HCT116 (cell line): Measurements from ENCODE around the gene FRMPD4. TPM values are rescaled to one million over a fixed set of nuclear protein-coding genes. Genes with fewer than 3 reads are reported as not detected.

Experiments
- ATAC-seq: fragments of 200-7000 bp; cut with Tn5 transposase; 2 replicates; pipeline ENCODE4 v1.9.1; 2020; ENCODE audit warnings: mild to moderate bottlenecking, moderate library complexity
- BruUV-seq: library from RNA; stranded (reverse); fragments of 400-500 nt; replicated peaks from 2 replicates; lab custom pipeline; 2021; lab: Mats Ljungman, UMichigan
- CTCF ChIA-PET: fragments of 300-600 bp; sonication (Branson Sonifier 250); formaldehyde crosslinking; loops from one replicate; lab custom pipeline; 2021; ENCODE audit warnings: antibody characterized with exemption; lab: Charles Lee
- POLR2A ChIA-PET: fragments of 300-600, 350-600 bp; sonication (Branson Sonifier 250); formaldehyde crosslinking; loops from one replicate; lab custom pipeline; 2021; ENCODE audit warnings: antibody characterized with exemption; lab: Charles Lee
- RAD21 ChIA-PET, 2 experiments: fragments of 300-600 bp; sonication (Branson Sonifier 250); formaldehyde crosslinking; loops; one replicate each; lab custom pipeline; 2023; ENCODE audit warnings: low total read pairs in 2 of 2; ENCODE audit not compliant: uncharacterized antibody in 2 of 2, unreplicated experiment in 2 of 2, low non-redundant PET in 1 of 2; lab: Charles Lee
- DNase-seq: peaks from one replicate; pipeline ENCODE4 v3.0.0-alpha.2; 2010; ENCODE audit warnings: low read depth, low spot score
- H2AFZ ChIP-seq: fragments of 200-600 bp; shearing (Covaris generic), sonication (generic); 2 replicates; pipeline ENCODE4 v1.6.1; 2017; ENCODE audit warnings: low read depth, mixed run types, mixed read lengths, antibody characterized with exemption, low read length; ENCODE audit not compliant: poor library complexity, severe bottlenecking
- H3K27ac ChIP-seq: 2 replicates; pipeline ENCODE4 v1.5.1; 2012; ENCODE audit warnings: low read depth, low read length
- H3K27me3 ChIP-seq: fragments of 200-600 bp; sonication (generic); 2 replicates; pipeline ENCODE4 v1.6.1; 2016; ENCODE audit warnings: mixed run types, low read length, mixed read lengths; ENCODE audit not compliant: insufficient read depth
- H3K36me3 ChIP-seq, 2 experiments: fragments of 200-500 bp in 1 of 2; fragments of 200-600 bp in 1 of 2; sonication (Bioruptor generic) in 1 of 2; sonication (generic) in 1 of 2; 2 replicates each; pipeline versions ENCODE4 v1.5.1 to v1.6.1; 2014 to 2016; ENCODE audit warnings: low read length in 2 of 2, inconsistent platforms in 1 of 2, mixed read lengths in 1 of 2, mixed run types in 1 of 2; ENCODE audit not compliant: insufficient read depth in 2 of 2, control insufficient read depth in 1 of 2
- H3K4me1 ChIP-seq, 2 experiments: fragments of 200-600 bp in 1 of 2; sonication (generic) in 1 of 2; 2 replicates each; pipeline versions ENCODE4 v1.5.1 to v1.6.1; 2012 to 2017; ENCODE audit warnings: low read length in 2 of 2, inconsistent platforms in 1 of 2, mild to moderate bottlenecking in 1 of 2, mixed read lengths in 1 of 2, mixed run types in 1 of 2, moderate library complexity in 1 of 2; ENCODE audit not compliant: insufficient read depth in 2 of 2, control insufficient read depth in 1 of 2
- H3K4me2 ChIP-seq: fragments of 200-600 bp; sonication (generic); 2 replicates; pipeline ENCODE4 v1.6.1; 2017; ENCODE audit warnings: mixed run types, low read length, mixed read lengths
- H3K4me3 ChIP-seq, 2 experiments: fragments of 200-600 bp in 1 of 2; sonication (generic) in 1 of 2; replicated peaks in 1 of 2; 2 replicates each; pipeline ENCODE4 v1.5.1; 2011 to 2016; ENCODE audit warnings: low read length in 2 of 2, control low read depth in 1 of 2, low read depth in 1 of 2, mild to moderate bottlenecking in 1 of 2, mixed read lengths in 1 of 2, mixed run types in 1 of 2
- H3K79me2 ChIP-seq: fragments of 200-600 bp; sonication (generic); 2 replicates; pipeline ENCODE4 v1.6.1; 2017; ENCODE audit warnings: mild to moderate bottlenecking, mixed run types, low read length, moderate library complexity, mixed read lengths; ENCODE audit not compliant: insufficient read depth
- H3K9ac ChIP-seq: fragments of 200-600 bp; sonication (generic); 2 replicates; pipeline ENCODE4 v1.6.1; 2016; ENCODE audit warnings: low read length, mixed read lengths
- H3K9me2 ChIP-seq: fragments of 200-600 bp; sonication (generic), shearing (Covaris generic); 2 replicates; pipeline ENCODE4 v1.6.1; 2017; ENCODE audit warnings: mixed run types, mild to moderate bottlenecking, moderate library complexity; ENCODE audit not compliant: insufficient read depth
- H3K9me3 ChIP-seq, 2 experiments: fragments of 200-500 bp in 1 of 2; fragments of 200-600 bp in 1 of 2; sonication (Bioruptor generic) in 1 of 2; sonication (generic) in 1 of 2; 2 replicates each; pipeline ENCODE4 v1.6.1; 2014 to 2017; ENCODE audit warnings: low read length in 2 of 2, mixed read lengths in 2 of 2, inconsistent platforms in 1 of 2, low read depth in 1 of 2, mild to moderate bottlenecking in 1 of 2, mixed run types in 1 of 2, moderate library complexity in 1 of 2; ENCODE audit not compliant: control insufficient read depth in 1 of 2, insufficient read depth in 1 of 2
- H4K20me1 ChIP-seq: fragments of 200-600 bp; sonication (generic), shearing (Covaris generic); 2 replicates; pipeline ENCODE4 v1.6.1; 2017; ENCODE audit warnings: mixed run types, mild to moderate bottlenecking, moderate library complexity; ENCODE audit not compliant: insufficient read depth
- EGR1 ChIP-seq: IDR thresholded peaks from 2 replicates; pipeline ENCODE4 v1.6.1; 2012; ENCODE audit warnings: low read depth
- EZH2 ChIP-seq: fragments of 200-600 bp; sonication (generic); IDR thresholded peaks from 2 replicates; pipeline ENCODE4 v1.6.1; 2017; ENCODE audit warnings: antibody characterized with exemption, mixed run types
- EZH2phosphoT487 ChIP-seq: fragments of 200-600 bp; IDR thresholded peaks from 2 replicates; pipeline ENCODE4 v1.6.1; 2018; ENCODE audit warnings: antibody characterized with exemption, borderline replicate concordance
- FOSL1 ChIP-seq: IDR thresholded peaks from 2 replicates; pipeline ENCODE4 v1.6.1; 2012; ENCODE audit warnings: low read depth
- MAX ChIP-seq: IDR thresholded peaks from 2 replicates; pipeline ENCODE4 v1.6.1; 2012
- POLR2A ChIP-seq: IDR thresholded peaks from 2 replicates; pipeline ENCODE4 v1.7.0; 2011; ENCODE audit warnings: borderline replicate concordance; ENCODE audit not compliant: insufficient read depth, insufficient read length; ENCODE audit errors: extremely low read depth
- SIN3A ChIP-seq: IDR thresholded peaks from 2 replicates; pipeline ENCODE4 v1.6.1; 2012; ENCODE audit warnings: low read depth
- SP1 ChIP-seq: IDR thresholded peaks from 2 replicates; pipeline ENCODE4 v1.6.1; 2012; ENCODE audit warnings: low read depth
- SRF ChIP-seq: IDR thresholded peaks from 2 replicates; pipeline ENCODE4 v1.6.1; 2012; ENCODE audit warnings: low read depth
- TCF7L2 ChIP-seq: IDR thresholded peaks from 2 replicates; pipeline ENCODE4 v1.7.0; 2011; ENCODE audit warnings: borderline replicate concordance, inconsistent platforms; ENCODE audit not compliant: insufficient read depth, insufficient read length; ENCODE audit errors: extremely low read depth
- ZFX ChIP-seq: fragments of 450-650 bp; IDR thresholded peaks from 2 replicates; pipeline ENCODE4 v1.6.1; 2017
- intact Hi-C: fragments of 100-400 bp; cut with micrococcal nuclease; formaldehyde crosslinking; loops from 2 replicates; pipeline ENCODE4 v1.10.0; 2022
- total RNA-seq: library from RNA; stranded (reverse); gene quantifications from one replicate; pipeline ENCODE4 v1.2.1, GENCODE V29; 2021; ENCODE audit not compliant: unreplicated experiment
- TF ChIP-seq, protein P1 (sequence below): IDR thresholded peaks from 2 replicates; pipeline ENCODE4 v1.6.1; 2012
- TF ChIP-seq, protein P2 (sequence below), 3 experiments: fragments of 200-600 bp in 1 of 3; sonication (generic) in 1 of 3; IDR thresholded peaks in 2 of 3; conservative IDR thresholded peaks in 1 of 3; 2 replicates each; pipeline ENCODE4 v1.5.1; 2012 to 2017; ENCODE audit warnings: low read depth in 2 of 3, low read length in 2 of 3, antibody characterized with exemption in 1 of 3, borderline replicate concordance in 1 of 3, control low read depth in 1 of 3, mild to moderate bottlenecking in 1 of 3, mixed read lengths in 1 of 3, mixed run types in 1 of 3, moderate library complexity in 1 of 3; ENCODE audit not compliant: insufficient read depth in 1 of 3

The FRMPD4 gene
- total RNA-seq, 1 experiment from 2014 or later: not detected

GRCh38 chrX:12170755-12171154 lies 32.5 kb downstream of the FRMPD4 start:
- ChIA-PET POLR2A (no interaction called here), CTCF (no interaction called here), RAD21 (no interaction called here)
- H3K9me2 ChIP-seq: no peaks in the 10 kb centered on the region
- H3K4me3 ChIP-seq: no peak overlapping the region
- DNase-seq: no peak
- no peaks in the 10 kb centered on the region for H4K20me1 ChIP-seq
- no peak overlapping the region for H3K4me2 ChIP-seq
- H2AFZ ChIP-seq: no peak overlapping the region
- ATAC-seq: no peak
- no peaks in the 10 kb centered on the region for H3K27me3 ChIP-seq
- no peak overlapping the region for H3K27ac ChIP-seq
- H3K36me3 ChIP-seq: no peaks in the 10 kb centered on the region
- BruUV-seq: no TSS peak
- H3K9ac ChIP-seq: no peak overlapping the region
- H3K79me2 ChIP-seq: no peaks in the 10 kb centered on the region
- TF ChIP-seq SIN3A (no peak), POLR2A (no peak), EZH2phosphoT487 (no peak), TCF7L2 (no peak), SRF (no peak), FOSL1 (no peak), MAX (no peak), SP1 (no peak), EZH2 (no peak)
- TF ChIP-seq, protein P1, sequence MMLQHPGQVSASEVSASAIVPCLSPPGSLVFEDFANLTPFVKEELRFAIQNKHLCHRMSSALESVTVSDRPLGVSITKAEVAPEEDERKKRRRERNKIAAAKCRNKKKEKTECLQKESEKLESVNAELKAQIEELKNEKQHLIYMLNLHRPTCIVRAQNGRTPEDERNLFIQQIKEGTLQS: no peak
- H3K9me3 ChIP-seq: no peaks in the 10 kb centered on the region
- no peaks in the 10 kb centered on the region for H3K4me1 ChIP-seq
- intact Hi-C loops: no loop called here

- Histone ChIP-seq H2AFZ (no peak overlapping the region), H3K79me2 (no peaks in the 10 kb centered on the region), H3K9me2 (no peaks in the 10 kb centered on the region), H3K4me1 (no peaks in the 10 kb centered on the region), H3K9me3 (no peaks in the 10 kb centered on the region), H3K9ac (no peak overlapping the region), H3K27ac (no peak overlapping the region), H4K20me1 (no peaks in the 10 kb centered on the region), H3K4me3 (no peak overlapping the region), H3K36me3 (no peaks in the 10 kb centered on the region), H3K27me3 (no peaks in the 10 kb centered on the region), H3K4me2 (no peak overlapping the region)
- RAD21 ChIA-PET: no interaction called here
- no TSS peak for BruUV-seq
- CTCF ChIA-PET: no interaction called here
- intact Hi-C loops: no loop called here
- TF ChIP-seq EZH2 (no peak), ZFX (no peak), EGR1 (no peak), SIN3A (no peak), POLR2A (no peak)
- TF ChIP-seq, protein P2, sequence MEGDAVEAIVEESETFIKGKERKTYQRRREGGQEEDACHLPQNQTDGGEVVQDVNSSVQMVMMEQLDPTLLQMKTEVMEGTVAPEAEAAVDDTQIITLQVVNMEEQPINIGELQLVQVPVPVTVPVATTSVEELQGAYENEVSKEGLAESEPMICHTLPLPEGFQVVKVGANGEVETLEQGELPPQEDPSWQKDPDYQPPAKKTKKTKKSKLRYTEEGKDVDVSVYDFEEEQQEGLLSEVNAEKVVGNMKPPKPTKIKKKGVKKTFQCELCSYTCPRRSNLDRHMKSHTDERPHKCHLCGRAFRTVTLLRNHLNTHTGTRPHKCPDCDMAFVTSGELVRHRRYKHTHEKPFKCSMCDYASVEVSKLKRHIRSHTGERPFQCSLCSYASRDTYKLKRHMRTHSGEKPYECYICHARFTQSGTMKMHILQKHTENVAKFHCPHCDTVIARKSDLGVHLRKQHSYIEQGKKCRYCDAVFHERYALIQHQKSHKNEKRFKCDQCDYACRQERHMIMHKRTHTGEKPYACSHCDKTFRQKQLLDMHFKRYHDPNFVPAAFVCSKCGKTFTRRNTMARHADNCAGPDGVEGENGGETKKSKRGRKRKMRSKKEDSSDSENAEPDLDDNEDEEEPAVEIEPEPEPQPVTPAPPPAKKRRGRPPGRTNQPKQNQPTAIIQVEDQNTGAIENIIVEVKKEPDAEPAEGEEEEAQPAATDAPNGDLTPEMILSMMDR (IDR thresholded peaks at IDR 0.05 in 2 of 3, conservative IDR thresholded peaks at IDR 0.05 in 1 of 3; ENCODE audit: borderline replicate concordance in 1 of 3, insufficient read depth in 1 of 3, low read depth in 2 of 3, low read length in 2 of 3): no peak
- POLR2A ChIA-PET: no interaction called here
- DNase-seq: no peak
- no peak for ATAC-seq
Observed at GRCh38 chrX:12174358-12174757, 36.1 kb downstream of the FRMPD4 start.
